OCI-LY7 (cell line): ENCODE results near the gene ATP8B1. TPM values are rescaled to one million over a fixed set of nuclear protein-coding genes. Genes with fewer than 3 reads are reported as not detected.

Experiments used
- BruUV-seq: library from RNA; stranded (reverse); fragments of 400-500 nt; replicated peaks from 2 replicates; lab custom pipeline; 2021; lab: Mats Ljungman, UMichigan
- CTCF ChIA-PET: fragments of 300-600 bp; sonication (Branson Sonifier 250); formaldehyde crosslinking; loops from one replicate; lab custom pipeline; 2022; ENCODE audit warnings: antibody characterized with exemption; ENCODE audit not compliant: unreplicated experiment; lab: Charles Lee
- POLR2A ChIA-PET: fragments of 300-600 bp; sonication (Branson Sonifier 250); formaldehyde crosslinking; loops from one replicate; lab custom pipeline; 2022; ENCODE audit warnings: antibody characterized with exemption; lab: Charles Lee
- DNase-seq: peaks from one replicate; pipeline ENCODE4 v3.0.0-alpha.2; 2015; ENCODE audit warnings: low spot score
- H2AFZ ChIP-seq: fragments of 200-600 bp; sonication (generic), shearing (Covaris generic); 2 replicates; pipeline ENCODE4 v1.6.1; 2014; ENCODE audit warnings: mild to moderate bottlenecking, antibody characterized with exemption, low read length, moderate library complexity
- H3K27ac ChIP-seq: fragments of 200-600 bp; sonication (generic); 2 replicates; pipeline ENCODE4 v1.5.1; 2014; ENCODE audit warnings: mixed run types, low read depth, mild to moderate bottlenecking, moderate library complexity, low read length, inconsistent platforms; ENCODE audit not compliant: poor library complexity, severe bottlenecking
- H3K36me3 ChIP-seq: fragments of 200-600 bp; sonication (generic); 2 replicates; pipeline ENCODE4 v1.6.1; 2014; ENCODE audit warnings: mild to moderate bottlenecking, antibody characterized with exemption, low read length, moderate library complexity, mixed read lengths; ENCODE audit not compliant: insufficient read depth
- H3K4me1 ChIP-seq: fragments of 200-600 bp; sonication (generic); 2 replicates; pipeline ENCODE4 v1.5.1; 2014; ENCODE audit warnings: mild to moderate bottlenecking, low read length; ENCODE audit not compliant: insufficient read depth, poor library complexity, severe bottlenecking
- H3K4me2 ChIP-seq: fragments of 200-600 bp; sonication (generic); 2 replicates; pipeline ENCODE4 v1.6.1; 2014; ENCODE audit warnings: mild to moderate bottlenecking, low read length
- H3K4me3 ChIP-seq: fragments of 200-600 bp; sonication (generic); 2 replicates; pipeline ENCODE4 v1.5.1; 2014; ENCODE audit warnings: mild to moderate bottlenecking, low read depth, low read length; ENCODE audit not compliant: poor library complexity, severe bottlenecking
- H3K79me2 ChIP-seq: fragments of 200-600 bp; sonication (generic); 2 replicates; pipeline ENCODE4 v1.6.1; 2016; ENCODE audit warnings: low read depth, mild to moderate bottlenecking, low read length, moderate library complexity, mixed read lengths; ENCODE audit not compliant: insufficient read depth
- H3K9me2 ChIP-seq: fragments of 200-600 bp; sonication (generic); 2 replicates; pipeline ENCODE4 v1.6.1; 2016; ENCODE audit warnings: mild to moderate bottlenecking, low read length, mixed read lengths; ENCODE audit not compliant: insufficient read depth
- H3K9me3 ChIP-seq: fragments of 200-600 bp; sonication (generic); 2 replicates; pipeline ENCODE4 v1.6.1; 2014; ENCODE audit warnings: mild to moderate bottlenecking, mixed run types, low read length, mixed read lengths
- H4K20me1 ChIP-seq: fragments of 200-600 bp; sonication (generic); 2 replicates; pipeline ENCODE4 v1.6.1; 2014; ENCODE audit warnings: mild to moderate bottlenecking, antibody characterized with exemption, low read length, moderate library complexity, mixed read lengths; ENCODE audit not compliant: insufficient read depth
- EZH2phosphoT487 ChIP-seq: fragments of 200-600 bp; sonication (generic); IDR thresholded peaks from 2 replicates; pipeline ENCODE4 v1.6.1; 2018; ENCODE audit warnings: low read depth, borderline replicate concordance, mild to moderate bottlenecking, mixed run types, antibody characterized with exemption, low read length, moderate library complexity, mixed read lengths
- intact Hi-C: fragments of 100-400 bp; cut with micrococcal nuclease; formaldehyde crosslinking; loops from one replicate; pipeline ENCODE4 v1.10.0; 2022; ENCODE audit not compliant: unreplicated experiment
- total RNA-seq, 2 experiments: library from RNA; depleted of rRNA in 1 of 2; stranded (reverse); fragments of >200 nt in 1 of 2; shearing (Covaris generic) in 1 of 2; gene quantifications; 2 replicates each; pipeline ENCODE4 v1.2.3, GENCODE V29; 2014 to 2022
- TF ChIP-seq, protein P1 (sequence below): fragments of 200-600 bp; sonication (generic); conservative IDR thresholded peaks from 2 replicates; pipeline ENCODE4 v1.5.1; 2014; ENCODE audit warnings: mild to moderate bottlenecking, antibody characterized with exemption, low read length, moderate library complexity, mixed read lengths

Gene ATP8B1
- total RNA-seq, 2 experiments from 2014 or later = not detected

DNA sequence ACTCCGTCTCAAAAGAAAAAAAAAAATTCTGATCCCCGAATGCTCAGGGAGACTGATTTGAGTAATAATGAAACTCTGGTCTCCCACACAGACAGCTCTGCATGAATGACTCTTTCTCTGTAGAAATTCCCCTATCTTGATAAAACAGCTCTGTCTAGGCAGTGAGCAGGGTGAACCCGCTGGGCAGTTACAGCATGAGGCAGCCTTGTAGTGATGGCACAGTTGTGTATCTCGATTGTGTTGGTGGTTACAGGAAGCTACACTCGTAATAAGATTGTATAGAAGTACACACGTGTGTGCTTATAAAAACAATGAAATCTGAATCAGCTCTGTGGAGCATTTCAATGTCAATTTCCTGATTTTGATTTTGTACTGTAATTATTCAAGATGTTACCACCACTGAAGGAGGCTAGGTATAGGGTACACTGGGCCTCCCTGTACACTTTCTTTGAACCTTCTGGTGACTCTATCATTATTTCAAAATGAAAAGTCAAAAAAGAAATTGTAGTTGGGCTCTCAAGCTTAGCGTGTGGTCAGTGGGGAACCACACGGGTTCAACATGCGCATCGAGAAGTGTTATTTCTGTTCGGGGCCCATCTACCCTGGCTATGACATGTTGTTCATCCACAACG, 34.9 kb upstream of the ATP8B1 start:
- no peaks in the 10 kb centered on the region for H3K9me2 ChIP-seq
- intact Hi-C loops = no loop called here
- no peak overlapping the region for H2AFZ ChIP-seq
- no peak overlapping the region for H3K4me3 ChIP-seq
- H3K36me3 ChIP-seq = no peaks in the 10 kb centered on the region
- no peak overlapping the region for H3K4me2 ChIP-seq
- no peaks in the 10 kb centered on the region for H4K20me1 ChIP-seq
- DNase-seq = no peak
- no peaks in the 10 kb centered on the region for H3K79me2 ChIP-seq
- no peaks in the 10 kb centered on the region for H3K4me1 ChIP-seq
- ChIA-PET CTCF (no interaction called here), POLR2A (no interaction called here)
- H3K27ac ChIP-seq = no peak overlapping the region
- H3K9me3 ChIP-seq = no peaks in the 10 kb centered on the region
- TF ChIP-seq, protein P1, sequence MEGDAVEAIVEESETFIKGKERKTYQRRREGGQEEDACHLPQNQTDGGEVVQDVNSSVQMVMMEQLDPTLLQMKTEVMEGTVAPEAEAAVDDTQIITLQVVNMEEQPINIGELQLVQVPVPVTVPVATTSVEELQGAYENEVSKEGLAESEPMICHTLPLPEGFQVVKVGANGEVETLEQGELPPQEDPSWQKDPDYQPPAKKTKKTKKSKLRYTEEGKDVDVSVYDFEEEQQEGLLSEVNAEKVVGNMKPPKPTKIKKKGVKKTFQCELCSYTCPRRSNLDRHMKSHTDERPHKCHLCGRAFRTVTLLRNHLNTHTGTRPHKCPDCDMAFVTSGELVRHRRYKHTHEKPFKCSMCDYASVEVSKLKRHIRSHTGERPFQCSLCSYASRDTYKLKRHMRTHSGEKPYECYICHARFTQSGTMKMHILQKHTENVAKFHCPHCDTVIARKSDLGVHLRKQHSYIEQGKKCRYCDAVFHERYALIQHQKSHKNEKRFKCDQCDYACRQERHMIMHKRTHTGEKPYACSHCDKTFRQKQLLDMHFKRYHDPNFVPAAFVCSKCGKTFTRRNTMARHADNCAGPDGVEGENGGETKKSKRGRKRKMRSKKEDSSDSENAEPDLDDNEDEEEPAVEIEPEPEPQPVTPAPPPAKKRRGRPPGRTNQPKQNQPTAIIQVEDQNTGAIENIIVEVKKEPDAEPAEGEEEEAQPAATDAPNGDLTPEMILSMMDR = no peak
- TF ChIP-seq EZH2phosphoT487 = no peak
- BruUV-seq = no TSS peak

DNA sequence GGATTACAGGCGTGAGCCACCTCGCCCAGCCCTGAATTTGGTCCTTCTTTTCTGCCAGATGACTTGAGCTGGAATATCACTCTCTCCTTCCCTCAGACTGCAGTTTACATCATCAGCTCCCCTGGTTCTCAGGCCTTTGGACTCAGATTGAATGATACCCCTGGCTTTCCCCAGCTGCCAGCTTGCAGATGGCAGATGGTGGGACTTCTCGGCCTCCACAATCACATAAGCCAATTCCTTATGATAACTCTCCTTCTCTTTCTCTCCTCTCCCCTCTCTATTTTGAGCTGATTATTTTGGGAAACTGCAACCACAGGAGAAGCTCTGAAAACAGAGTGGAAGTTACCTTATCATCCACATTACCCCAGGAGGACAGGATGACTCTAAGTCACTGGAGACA, 33.4 kb upstream of the ATP8B1 start:
- Histone ChIP-seq H3K79me2 (no peaks in the 10 kb centered on the region), H3K9me2 (no peaks in the 10 kb centered on the region), H4K20me1 (no peaks in the 10 kb centered on the region), H3K4me2 (no peak overlapping the region), H3K4me1 (no peaks in the 10 kb centered on the region), H3K27ac (no peak overlapping the region), H3K9me3 (no peaks in the 10 kb centered on the region), H3K4me3 (no peak overlapping the region), H3K36me3 (no peaks in the 10 kb centered on the region), H2AFZ (no peak overlapping the region)
- no TSS peak for BruUV-seq
- POLR2A ChIA-PET = no interaction called here
- CTCF ChIA-PET = no interaction called here
- TF ChIP-seq, protein P1 = no peak
- no peak for TF ChIP-seq EZH2phosphoT487
- DNase-seq = no peak
- intact Hi-C loops = no loop called here

DNA sequence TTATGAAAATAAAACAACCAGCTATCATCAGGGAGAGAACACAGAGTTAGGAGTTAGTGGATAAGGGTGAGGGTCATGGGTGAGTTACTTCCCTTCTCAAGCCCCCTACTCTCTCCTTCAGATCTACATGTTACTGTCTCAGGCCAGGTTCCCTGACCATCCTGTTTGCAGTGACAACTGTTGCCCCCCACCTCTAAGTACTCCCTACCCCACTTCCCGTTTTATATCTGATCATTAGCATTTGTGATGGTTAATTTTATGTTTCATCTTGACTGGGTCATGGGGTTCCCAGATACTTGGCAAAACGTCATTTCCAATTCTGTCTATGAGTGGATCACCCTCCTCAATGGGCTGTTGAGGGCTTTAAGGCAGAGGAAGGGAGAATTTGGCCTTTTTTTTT, 32.8 kb upstream of the ATP8B1 start:
- Histone ChIP-seq H4K20me1 (no peaks in the 10 kb centered on the region), H3K36me3 (no peaks in the 10 kb centered on the region), H3K9me2 (no peaks in the 10 kb centered on the region), H3K9me3 (no peaks in the 10 kb centered on the region), H2AFZ (no peak overlapping the region), H3K4me3 (no peak overlapping the region), H3K4me1 (no peaks in the 10 kb centered on the region), H3K79me2 (no peaks in the 10 kb centered on the region), H3K27ac (no peak overlapping the region), H3K4me2 (no peak overlapping the region)
- TF ChIP-seq EZH2phosphoT487 = no peak
- TF ChIP-seq, protein P1 = no peak
- no peak for DNase-seq
- BruUV-seq = no TSS peak
- POLR2A ChIA-PET = no interaction called here
- CTCF ChIA-PET = no interaction called here
- intact Hi-C loops = no loop called here
